Measurements from ENCODE around the gene PARD3B. TPM values are rescaled to one million over a fixed set of nuclear protein-coding genes. Genes with fewer than 3 reads are reported as not detected.

PARD3B gene
- total RNA-seq, 1 experiment from 2014 or later: 6.4 TPM

GRCh38 chr2:204634564-204634963 lies 89.3 kb downstream of the PARD3B start:
- no peaks in the 10 kb centered on the region for H3K9me3 Mint-ChIP-seq
- no peaks in the 10 kb centered on the region for H3K36me3 Mint-ChIP-seq (ENCODE audit: insufficient read depth in 1 of 3, low read depth in 3 of 3)

More at GRCh38 chr2:204634564-204634963, 89.3 kb downstream of the PARD3B start:
- no peak overlapping the region for H3K27ac ChIP-seq (ENCODE audit: insufficient read length, low read depth, low read length)
- Mint-ChIP-seq H3K27me3 (ENCODE audit: low read depth) (no peaks in the 10 kb centered on the region), H3K27ac (no peak overlapping the region), H3K4me3 (no peak overlapping the region), H3K4me1 (no peaks in the 10 kb centered on the region)
- H2BK5ac ChIP-seq (ENCODE audit: insufficient read length, low read length): no peak overlapping the region
- TF ChIP-seq CTCF (conservative IDR thresholded peaks at IDR 0.05): no peak
- H2AFZ ChIP-seq (ENCODE audit: low read length): no peak overlapping the region
- no peak overlapping the region for H4K8ac ChIP-seq (replicated peaks; ENCODE audit: insufficient read length, low read depth, low read length)
- H3K4me2 ChIP-seq (ENCODE audit: insufficient read depth, insufficient read length, low read length): no peak overlapping the region
- H3T11ph ChIP-seq (ENCODE audit: low read length): no peak overlapping the region
- H3K4ac ChIP-seq (ENCODE audit: low read depth, low read length): no peak overlapping the region
- H3K23me2 ChIP-seq (ENCODE audit: insufficient read length, low read depth, low read length, poor library complexity, severe bottlenecking): no peaks in the 10 kb centered on the region
- H2BK120ac ChIP-seq (ENCODE audit: low read depth, low read length, poor library complexity, severe bottlenecking): no peak overlapping the region
- H4K91ac ChIP-seq (ENCODE audit: insufficient read length, low read depth, low read length): no peak overlapping the region
- no peak overlapping the region for H2BK20ac ChIP-seq (ENCODE audit: low read depth, low read length, poor library complexity, severe bottlenecking)
- no peak overlapping the region for H2BK15ac ChIP-seq (ENCODE audit: low read depth, low read length)
- H3K27me3 ChIP-seq (ENCODE audit: insufficient read depth, low read length): no peaks in the 10 kb centered on the region
- DNase-seq: no peak
- WGBS (ENCODE audit: extremely low coverage, insufficient read length, low lambda C conversion rate): no CpG with 5 or more reads among the region's 3 CpGs
- H3K14ac ChIP-seq (ENCODE audit: insufficient read depth, low read length): no peak overlapping the region
- H3K9ac ChIP-seq (ENCODE audit: extremely low read depth, insufficient read length, low read length): no peak overlapping the region
- no peak overlapping the region for H2AK5ac ChIP-seq (ENCODE audit: insufficient read length, low read length)
- H3K79me2 ChIP-seq (ENCODE audit: insufficient read depth, low read length): no peaks in the 10 kb centered on the region
- no peak overlapping the region for H3K23ac ChIP-seq (ENCODE audit: insufficient read length, low read depth, low read length)
- H3K56ac ChIP-seq (ENCODE audit: insufficient read length, low read depth, low read length): no peak overlapping the region
- H3K9me3 ChIP-seq (ENCODE audit: control insufficient read depth, low read depth, low read length): no peaks in the 10 kb centered on the region
- no peaks in the 10 kb centered on the region for H3K4me1 ChIP-seq (ENCODE audit: insufficient read depth, low read length)
- no peak overlapping the region for H3K18ac ChIP-seq (ENCODE audit: insufficient read length, low read depth, low read length)
- H2BK12ac ChIP-seq (ENCODE audit: insufficient read length, low read depth, low read length): no peak overlapping the region
- H4K20me1 ChIP-seq (ENCODE audit: control insufficient read depth, insufficient read depth, insufficient read length): no peaks in the 10 kb centered on the region
- no peaks in the 10 kb centered on the region for H3K79me1 ChIP-seq (ENCODE audit: insufficient read depth, low read depth, low read length, poor library complexity, severe bottlenecking)
- no peak overlapping the region for H4K5ac ChIP-seq (ENCODE audit: insufficient read length, low read depth, low read length)

Data from H9 (cell line).